HG03064 (cell line): Measurements from ENCODE around the gene PRMT1.
A peak's percentile ranks its signal among the peaks of the same experiment; 100 is the strongest.

Experiments used
- ATAC-seq: cut with Tn5 transposase; IDR thresholded peaks from one replicate; pipeline ENCODE4 v1.9.1; 2021; ENCODE audit warnings: low read depth; ENCODE audit not compliant: unreplicated experiment

PRMT1 gene

GRCh38 chr19:49651029-49651819 lies 25.8 kb upstream of the PRMT1 start:
- no peak for ATAC-seq

GRCh38 chr19:49651820-49652550 lies 25.1 kb upstream of the PRMT1 start:
- no peak for ATAC-seq

GRCh38 chr19:49652551-49653465 lies 24.3 kb upstream of the PRMT1 start:
- no peak for ATAC-seq

GRCh38 chr19:49653466-49653806 lies 23.6 kb upstream of the PRMT1 start:
- no peak for ATAC-seq

GRCh38 chr19:49654581-49654980 lies 22.5 kb upstream of the PRMT1 start:
- no peak for ATAC-seq

- ATAC-seq = no peak
Measured at GRCh38 chr19:49655570-49656455, 21.3 kb upstream of the PRMT1 start.

GRCh38 chr19:49656456-49657109 lies 20.5 kb upstream of the PRMT1 start:
- ATAC-seq = no peak

- no peak for ATAC-seq
Measured at GRCh38 chr19:49657493-49658138, 19.5 kb upstream of the PRMT1 start.

- no peak for ATAC-seq
Measured at GRCh38 chr19:49658139-49658517, 18.9 kb upstream of the PRMT1 start.

GRCh38 chr19:49658566-49659442 lies 18.3 kb upstream of the PRMT1 start:
- ATAC-seq = no peak

- ATAC-seq = no peak
Measured at GRCh38 chr19:49660338-49660961, 16.6 kb upstream of the PRMT1 start.

- no peak for ATAC-seq
Measured at GRCh38 chr19:49662011-49662410, 15.1 kb upstream of the PRMT1 start.

GRCh38 chr19:49663224-49663623 lies 13.8 kb upstream of the PRMT1 start:
- ATAC-seq = no peak

- ATAC-seq = no peak
Measured at GRCh38 chr19:49664171-49665035, 12.7 kb upstream of the PRMT1 start.

- no peak for ATAC-seq
Measured at GRCh38 chr19:49665036-49665350, 12.1 kb upstream of the PRMT1 start.

GRCh38 chr19:49665351-49666119 lies 11.5 kb upstream of the PRMT1 start, which contains the start of the genes BCL2L12 and IRF3:
TSS of gene BCL2L12 (plus strand) at chr19:49665933. CDS start at chr19:49666693, 760 bp downstream.
TSS of gene IRF3 (minus strand) at chr19:49665857. CDS start at chr19:49664838, 1,019 bp downstream.
- ATAC-seq = peak; percentile 67
